ENCODE data around the gene KNG1.

DNA sequence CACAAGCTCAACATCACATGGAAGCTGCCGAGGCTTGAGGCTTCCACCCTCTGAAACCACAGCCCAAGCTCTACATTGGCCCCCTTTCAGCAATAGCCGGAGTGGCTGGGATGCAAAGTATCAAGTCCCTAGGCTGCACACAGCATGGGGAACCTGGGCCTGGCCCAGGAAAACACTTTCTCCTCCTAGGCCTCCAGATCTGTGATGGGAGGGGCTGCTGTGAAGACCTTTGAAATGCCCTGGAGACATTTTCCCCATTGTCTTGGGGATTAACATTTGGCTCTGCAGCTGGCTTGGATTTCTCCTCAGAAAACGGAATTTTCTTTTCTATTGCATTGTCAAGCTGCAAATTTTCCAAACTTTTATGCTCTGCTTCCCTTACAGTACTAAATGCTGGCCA is 33.2 kb upstream of the KNG1 start:
- TF ChIP-seq FOXA1 (IDR thresholded peaks at IDR 0.05) (no peak), FOXK2 (IDR thresholded peaks at IDR 0.05) (no peak), L3MBTL2 (conservative IDR thresholded peaks at IDR 0.05) (no peak), CTBP1 (IDR thresholded peaks at IDR 0.05; ENCODE audit: borderline replicate concordance) (no peak), ELF4 (IDR thresholded peaks at IDR 0.05) (no peak), SP1 (IDR thresholded peaks at IDR 0.05) (no peak), FOXM1 (IDR thresholded peaks at IDR 0.05; ENCODE audit: borderline replicate concordance) (no peak), LEF1 (IDR thresholded peaks at IDR 0.05; ENCODE audit: borderline replicate concordance) (no peak), HDGF (IDR thresholded peaks at IDR 0.05; ENCODE audit: borderline replicate concordance) (no peak)
